CD14-positive monocyte (primary cell): Measurements from ENCODE around the gene DNLZ. TPM values are rescaled to one million over a fixed set of nuclear protein-coding genes. Genes with fewer than 3 reads are reported as not detected.

Experiments used
- DNase-seq, 3 donors: peaks; one replicate each; pipeline ENCODE4 v3.0.0-alpha.2; 2011 to 2022
- H2AFZ ChIP-seq: 2 replicates; pipeline ENCODE4 v1.6.0; 2012; ENCODE audit warnings: mild to moderate bottlenecking, low read depth, low read length, inconsistent platforms; ENCODE audit not compliant: insufficient read depth, poor library complexity, severe bottlenecking
- H3K27ac ChIP-seq, 2 donors: 1 replicate in 1 of 2; 2 replicates in 1 of 2; pipeline ENCODE4 v1.5.1; 2012 to 2013; ENCODE audit warnings: low read length in 2 of 2, control low read depth in 1 of 2, inconsistent platforms in 1 of 2, low read depth in 1 of 2, mild to moderate bottlenecking in 1 of 2
- H3K27me3 ChIP-seq, 2 donors: one replicate each; pipeline versions ENCODE4 v1.6.0 to v1.6.1; 2011 to 2013; ENCODE audit warnings: low read length in 2 of 2; ENCODE audit not compliant: control insufficient read depth in 2 of 2, insufficient read depth in 2 of 2
- H3K36me3 ChIP-seq, 2 donors: replicated peaks in 1 of 2; 1 replicate in 1 of 2; 2 replicates in 1 of 2; pipeline versions ENCODE4 v1.5.1 to v1.6.1; 2012 to 2013; ENCODE audit warnings: low read length in 2 of 2, control low read depth in 1 of 2, inconsistent platforms in 1 of 2, mild to moderate bottlenecking in 1 of 2; ENCODE audit not compliant: insufficient read depth in 2 of 2, control insufficient read depth in 1 of 2
- H3K4me1 ChIP-seq, 2 donors: 1 replicate in 1 of 2; 2 replicates in 1 of 2; pipeline versions ENCODE4 v1.5.1 to v1.6.1; 2012 to 2013; ENCODE audit warnings: low read length in 2 of 2, control low read depth in 1 of 2, inconsistent platforms in 1 of 2, mild to moderate bottlenecking in 1 of 2, moderate library complexity in 1 of 2; ENCODE audit not compliant: insufficient read depth in 2 of 2, control insufficient read depth in 1 of 2
- H3K4me2 ChIP-seq: replicated peaks from 2 replicates; pipeline ENCODE3; 2012; ENCODE audit warnings: low read length, moderate library complexity, mild to moderate bottlenecking; ENCODE audit not compliant: poor library complexity, severe bottlenecking; ENCODE audit errors: extremely low read depth
- H3K4me3 ChIP-seq, 3 experiments: fragments of 200-600 bp in 1 of 3; sonication (generic) in 1 of 3; replicated peaks in 1 of 3; 1 replicate in 2 of 3; 2 replicates in 1 of 3; pipeline ENCODE4 v1.5.1; 2011 to 2013; ENCODE audit warnings: low read length in 3 of 3, mild to moderate bottlenecking in 3 of 3, control low read depth in 2 of 3, low read depth in 2 of 3, inconsistent platforms in 1 of 3, moderate library complexity in 1 of 3
- H3K79me2 ChIP-seq: 2 replicates; pipeline ENCODE4 v1.6.0; 2012; ENCODE audit warnings: mild to moderate bottlenecking, control low read depth, inconsistent platforms, low read length, moderate library complexity; ENCODE audit not compliant: insufficient read depth
- H3K9ac ChIP-seq: 2 replicates; pipeline ENCODE4 v1.6.0; 2017; ENCODE audit warnings: low read length, mild to moderate bottlenecking; ENCODE audit not compliant: insufficient read depth, poor library complexity, severe bottlenecking
- H3K9me3 ChIP-seq, 2 donors: replicated peaks in 1 of 2; 1 replicate in 1 of 2; 2 replicates in 1 of 2; pipeline versions ENCODE4 v1.5.1 to v1.6.1; 2012 to 2013; ENCODE audit warnings: low read length in 2 of 2, control low read depth in 1 of 2; ENCODE audit not compliant: control insufficient read depth in 1 of 2, insufficient read depth in 1 of 2
- H4K20me1 ChIP-seq: 2 replicates; pipeline ENCODE4 v1.6.0; 2012; ENCODE audit warnings: mild to moderate bottlenecking, low read length, control low read depth, moderate library complexity; ENCODE audit not compliant: insufficient read depth
- H3K27ac Mint-ChIP-seq, 7 donors: one replicate each; pipeline ENCODE4 v1.8.0; 2020; ENCODE audit warnings: mild to moderate bottlenecking in 7 of 7, mixed read lengths in 7 of 7, moderate library complexity in 6 of 7, inconsistent platforms in 2 of 7
- H3K27me3 Mint-ChIP-seq, 3 donors: one replicate each; pipeline ENCODE4 v1.8.0; 2021 to 2022; ENCODE audit warnings: low read depth in 3 of 3, mild to moderate bottlenecking in 3 of 3, mixed read lengths in 3 of 3, moderate library complexity in 3 of 3, inconsistent platforms in 1 of 3
- H3K36me3 Mint-ChIP-seq, 2 donors: one replicate each; pipeline ENCODE4 v1.8.0; 2020; ENCODE audit warnings: mixed read lengths in 2 of 2, inconsistent platforms in 1 of 2, mild to moderate bottlenecking in 1 of 2
- H3K4me1 Mint-ChIP-seq: one replicate; pipeline ENCODE4 v1.8.0; 2020; ENCODE audit warnings: mild to moderate bottlenecking, mixed read lengths
- H3K4me3 Mint-ChIP-seq, 2 donors: one replicate each; pipeline ENCODE4 v1.8.0; 2020; ENCODE audit warnings: mild to moderate bottlenecking in 2 of 2, mixed read lengths in 2 of 2, moderate library complexity in 1 of 2
- H3K9me3 Mint-ChIP-seq, 7 donors: one replicate each; pipeline ENCODE4 v1.8.0; 2020 to 2022; ENCODE audit warnings: mixed read lengths in 7 of 7, mild to moderate bottlenecking in 6 of 7, moderate library complexity in 6 of 7, inconsistent platforms in 2 of 7
- CTCF ChIP-seq: fragments of 200-600 bp; IDR thresholded peaks from one replicate; pipeline ENCODE4 v1.8.0; 2022; ENCODE audit warnings: antibody characterized with exemption, mild to moderate bottlenecking
- WGBS: methylation state at CpG from one replicate; pipeline ENCODE4 v1.1.5; 2013; ENCODE audit warnings: missing lambda C conversion rate; ENCODE audit not compliant: insufficient coverage; 5-methylcytosine and 5-hydroxymethylcytosine counted together
- intact Hi-C, 2 donors: fragments of 100-400 bp; cut with micrococcal nuclease; formaldehyde crosslinking; loops; one replicate each; pipeline versions ENCODE4 v1.15.0 to v1.15.1; 2023
- polyA plus RNA-seq, 3 donors: library from polyadenylated mRNA; depleted of rRNA in 1 of 3; unstranded in 2 of 3; stranded (reverse) in 1 of 3; fragments of 300-500 nt in 2 of 3; fragments of >200 nt in 1 of 3; fragmentation: Illumina TruSeq in 2 of 3; gene quantifications; 1 replicate in 2 of 3; 2 replicates in 1 of 3; pipeline ENCODE4 v1.2.3, GENCODE V29; 2012 to 2021

DNLZ gene
- polyA plus RNA-seq, 3 donors: 5.1 to 20.5 (median 10.5) TPM

- H3K9me3 Mint-ChIP-seq: peaks cover 0 to 2% (median 0%) of the 10 kb centered on the region in 7 donors
- WGBS: 93% methylated on average over 18 of the region's 18 CpGs
- H3K4me2 ChIP-seq: no peak overlapping the region
- H3K9me3 ChIP-seq: no peaks in the 10 kb centered on the region
- H3K36me3 ChIP-seq: peaks cover 49 to 57% of the 10 kb centered on the region in 2 donors
- no peak overlapping the region for H2AFZ ChIP-seq
- no peaks in the 10 kb centered on the region for H3K27me3 ChIP-seq
- no peak overlapping the region for H3K4me3 ChIP-seq
- no peak for TF ChIP-seq CTCF
- H3K9ac ChIP-seq: no peak overlapping the region
- no peak overlapping the region for H3K4me3 Mint-ChIP-seq
- intact Hi-C loops: loop anchor here in 1 of 2 donors (10.0 kb wide), 1 partner anchor 117 kb away; the partner anchor contains the start of gene SEC16A
- H3K27ac ChIP-seq: no peak overlapping the region
- H4K20me1 ChIP-seq: peaks cover 47% of the 10 kb centered on the region
- no peak overlapping the region for H3K27ac Mint-ChIP-seq
- peaks cover 25 to 44% of the 10 kb centered on the region in 2 donors for H3K36me3 Mint-ChIP-seq
- peaks cover 44 to 52% of the 10 kb centered on the region in 2 donors for H3K4me1 ChIP-seq
- H3K4me1 Mint-ChIP-seq: peaks cover 34% of the 10 kb centered on the region
- peaks cover 23% of the 10 kb centered on the region for H3K79me2 ChIP-seq
- H3K27me3 Mint-ChIP-seq: peaks cover 1 to 2% (median 2%) of the 10 kb centered on the region in 3 donors
- DNase-seq: no peak
Measured at GRCh38 chr9:136368190-136368589, 4.6 kb upstream of the DNLZ start.

GRCh38 chr9:136367296-136368145, 4.0 kb upstream of the DNLZ start:
- H3K9me3 Mint-ChIP-seq: peaks cover 0 to 2% (median 0%) of the 10 kb centered on the region in 7 donors
- intact Hi-C loops: loop anchor here in 1 of 2 donors (10.0 kb wide), 1 partner anchor 117 kb away; the partner anchor contains the start of gene SEC16A
- Histone ChIP-seq H3K9ac (no peak overlapping the region), H3K79me2 (peaks cover 16% of the 10 kb centered on the region), H4K20me1 (peaks cover 51% of the 10 kb centered on the region), H3K36me3 (peaks cover 49 to 57% of the 10 kb centered on the region in 2 donors), H3K4me1 (peaks cover 44 to 51% of the 10 kb centered on the region in 2 donors), H2AFZ (no peak overlapping the region), H3K4me3 (no peak overlapping the region), H3K27ac (no peak overlapping the region), H3K9me3 (no peaks in the 10 kb centered on the region), H3K27me3 (no peaks in the 10 kb centered on the region), H3K4me2 (no peak overlapping the region)
- peaks cover 1 to 2% (median 2%) of the 10 kb centered on the region in 3 donors for H3K27me3 Mint-ChIP-seq
- H3K27ac Mint-ChIP-seq: no peak overlapping the region
- no peak for TF ChIP-seq CTCF
- H3K4me3 Mint-ChIP-seq: no peak overlapping the region
- 94% methylated on average over 39 of the region's 45 CpGs for WGBS
- H3K36me3 Mint-ChIP-seq: peaks cover 25 to 44% of the 10 kb centered on the region in 2 donors
- DNase-seq: no peak
- H3K4me1 Mint-ChIP-seq: peaks cover 28% of the 10 kb centered on the region
